Measurements from ENCODE around the gene ERMP1. TPM values are rescaled to one million over a fixed set of nuclear protein-coding genes. Genes with fewer than 3 reads are reported as not detected.

The ERMP1 gene
- total RNA-seq, 6 experiments from 2014 or later = 5.1 to 7.5 (median 6.8) TPM

- Mint-ChIP-seq H3K27me3 (ENCODE audit: insufficient read depth) (no peaks in the 10 kb centered on the region), H3K27ac (no peak overlapping the region), H3K9me3 (no peaks in the 10 kb centered on the region), H3K4me1 (ENCODE audit: low read depth) (0 out of 2 replicates have a peak, but pooled peaks cover 6% of the 10 kb centered on the region), H3K4me3 (no peak overlapping the region), H3K36me3 (ENCODE audit: low read depth) (peaks cover 7% of the 10 kb centered on the region; the same call in 1 of the 2 replicates)
- TF ChIP-seq CTCF (IDR thresholded peaks at IDR 0.05) = no peak
- DNase-seq = no peak
Observed at GRCh38 chr9:5791870-5792269, 41.0 kb downstream of the ERMP1 start.

- no peak overlapping the region for H3K4me3 Mint-ChIP-seq
Observed at GRCh38 chr9:5790923-5791322, 42.0 kb downstream of the ERMP1 start.

GRCh38 chr9:5789489-5789888 is 43.4 kb downstream of the ERMP1 start:
- H3K4me1 Mint-ChIP-seq (ENCODE audit: low read depth) = peaks cover 29% of the 10 kb centered on the region
- no peaks in the 10 kb centered on the region for H3K9me3 Mint-ChIP-seq
- H3K4me3 Mint-ChIP-seq = no peak overlapping the region
- no peak for TF ChIP-seq CTCF (IDR thresholded peaks at IDR 0.05)
- DNase-seq = no peak
- peaks cover 11% of the 10 kb centered on the region; the same call in 1 of the 2 replicates for H3K36me3 Mint-ChIP-seq (ENCODE audit: low read depth)
- no peaks in the 10 kb centered on the region for H3K27me3 Mint-ChIP-seq (ENCODE audit: insufficient read depth)
- H3K27ac Mint-ChIP-seq = no peak overlapping the region

More at GRCh38 chr9:5790923-5791322, 42.0 kb downstream of the ERMP1 start:
- Mint-ChIP-seq H3K9me3 (no peaks in the 10 kb centered on the region), H3K27me3 (ENCODE audit: insufficient read depth) (no peaks in the 10 kb centered on the region), H3K27ac (no peak overlapping the region), H3K36me3 (ENCODE audit: low read depth) (peaks cover 11% of the 10 kb centered on the region; the same call in 1 of the 2 replicates), H3K4me1 (ENCODE audit: low read depth) (peaks cover 14% of the 10 kb centered on the region)
- no peak for DNase-seq
- no peak for TF ChIP-seq CTCF (IDR thresholded peaks at IDR 0.05)

- no peak overlapping the region for H3K27ac Mint-ChIP-seq
- DNase-seq = no peak
- no peaks in the 10 kb centered on the region for H3K27me3 Mint-ChIP-seq (ENCODE audit: insufficient read depth)
- no peak overlapping the region for H3K4me3 Mint-ChIP-seq
- H3K9me3 Mint-ChIP-seq = peaks cover 5% of the 10 kb centered on the region
- peaks cover 18% of the 10 kb centered on the region for H3K36me3 Mint-ChIP-seq (ENCODE audit: low read depth)
- peaks cover 45% of the 10 kb centered on the region for H3K4me1 Mint-ChIP-seq (ENCODE audit: low read depth)
- TF ChIP-seq CTCF (IDR thresholded peaks at IDR 0.05) = no peak
Observed at GRCh38 chr9:5787759-5788302, 45.1 kb downstream of the ERMP1 start.

- H3K36me3 Mint-ChIP-seq (ENCODE audit: low read depth) = peaks cover 24% of the 10 kb centered on the region
- H3K9me3 Mint-ChIP-seq = peaks cover 12% of the 10 kb centered on the region
- H3K27ac Mint-ChIP-seq = no peak overlapping the region
- no peak overlapping the region for H3K4me3 Mint-ChIP-seq
- no peak for DNase-seq
- no peaks in the 10 kb centered on the region for H3K27me3 Mint-ChIP-seq (ENCODE audit: insufficient read depth)
- TF ChIP-seq CTCF (IDR thresholded peaks at IDR 0.05) = no peak
- H3K4me1 Mint-ChIP-seq (ENCODE audit: low read depth) = peaks cover 49% of the 10 kb centered on the region
Observed at GRCh38 chr9:5787220-5787619, 45.7 kb downstream of the ERMP1 start.

Data from HFFc6 (cell line).